HG03520 (cell line): ENCODE data around the gene CPSF3.

Experiments
- ATAC-seq: cut with Tn5 transposase; IDR thresholded peaks from one replicate; pipeline ENCODE4 v1.9.1; 2021; ENCODE audit warnings: mild to moderate bottlenecking, moderate library complexity; ENCODE audit not compliant: unreplicated experiment

The CPSF3 gene

GRCh38 chr2:9423100-9423921, at the start of gene CPSF3, which contains the start of gene ITGB1BP1:
Gene CPSF3, plus strand, starts transcription at chr2:9423654. Its CDS starts 120 bp downstream, at chr2:9423774.
Gene ITGB1BP1, minus strand, starts transcription at chr2:9423528. Its CDS starts 4,831 bp downstream, at chr2:9418697.
- peak; percentile 85 for ATAC-seq

GRCh38 chr2:9374071-9374730, 49.3 kb upstream of the CPSF3 start:
- ATAC-seq: no peak

- ATAC-seq: no peak
Measured at GRCh38 chr2:9375857-9376428, 47.5 kb upstream of the CPSF3 start.

DNA sequence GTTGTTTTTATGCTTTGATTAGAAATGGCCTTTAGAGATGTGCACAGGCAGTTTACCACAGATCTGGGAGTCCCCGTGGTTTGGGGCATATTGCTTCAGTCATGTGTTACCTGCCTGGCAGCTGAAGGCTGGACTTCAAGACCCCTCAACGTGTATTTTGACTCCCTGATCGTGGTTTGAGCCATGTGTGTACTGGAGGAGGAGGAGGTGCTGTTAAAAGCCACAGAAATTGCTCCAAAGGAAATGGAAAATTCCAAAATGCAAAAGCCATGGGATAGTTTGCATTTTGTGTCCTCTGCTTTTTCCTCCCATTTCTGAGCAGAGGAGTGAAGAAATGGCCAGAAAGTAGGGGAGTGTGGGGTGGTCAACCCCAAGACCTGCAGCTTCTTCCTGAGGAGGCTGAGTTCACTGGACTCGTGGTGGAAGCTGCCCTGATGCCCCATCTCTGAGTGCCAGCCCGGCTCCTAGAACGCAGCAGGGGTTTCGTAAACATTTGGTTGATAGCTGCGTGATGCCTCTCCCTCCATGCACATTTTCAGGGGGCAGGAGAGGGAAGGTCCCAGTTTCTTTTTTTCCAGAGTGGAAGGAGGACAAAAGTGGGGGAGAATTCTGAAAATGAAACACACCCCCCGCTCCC, 45.9 kb upstream of the CPSF3 start:
- no peak for ATAC-seq

DNA sequence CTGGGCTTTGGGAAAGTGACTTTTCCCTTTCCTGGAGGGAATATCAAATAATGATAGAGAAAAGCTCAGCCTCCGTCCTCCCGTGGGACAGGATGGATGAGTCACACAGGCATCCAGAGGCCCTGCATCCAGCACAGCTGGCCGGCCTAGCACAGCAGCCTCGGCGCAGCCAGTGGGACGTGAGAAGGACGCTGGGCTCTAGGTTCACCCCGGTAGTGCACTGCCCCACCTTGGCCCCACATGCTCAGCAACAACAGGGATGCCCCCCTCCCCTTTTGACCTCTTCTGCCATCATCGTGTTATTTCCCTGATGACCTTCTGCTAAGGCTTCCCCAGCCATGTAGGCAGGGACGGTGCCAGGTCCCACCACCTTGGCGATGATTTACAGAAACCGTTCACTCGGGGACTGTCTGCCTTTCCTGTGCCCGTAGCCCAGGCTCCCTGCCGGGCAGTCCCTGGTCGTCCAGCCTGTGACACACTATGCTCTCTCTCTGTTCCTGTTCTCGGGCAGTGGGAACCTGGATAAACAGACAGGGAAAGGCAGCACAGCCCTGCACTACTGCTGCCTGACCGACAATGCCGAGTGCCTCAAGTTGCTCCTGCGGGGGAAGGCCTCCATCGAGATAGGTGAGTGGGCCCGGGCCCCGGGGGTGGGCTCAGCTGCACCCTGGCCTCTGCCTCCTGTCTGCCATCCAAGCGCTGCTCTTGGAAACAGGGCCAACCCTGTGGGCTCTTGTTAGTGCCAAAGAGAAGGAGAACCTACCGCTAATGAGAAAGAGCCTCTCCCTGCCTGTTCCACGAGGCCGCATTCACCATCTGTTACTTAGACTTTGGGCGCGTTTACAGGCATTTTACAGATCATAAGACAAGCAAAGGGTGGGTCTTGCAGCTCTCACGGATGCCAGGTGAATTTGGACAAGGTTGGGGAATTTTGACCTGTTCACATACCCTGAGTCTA, 44.7 kb upstream of the CPSF3 start:
- no peak for ATAC-seq

DNA sequence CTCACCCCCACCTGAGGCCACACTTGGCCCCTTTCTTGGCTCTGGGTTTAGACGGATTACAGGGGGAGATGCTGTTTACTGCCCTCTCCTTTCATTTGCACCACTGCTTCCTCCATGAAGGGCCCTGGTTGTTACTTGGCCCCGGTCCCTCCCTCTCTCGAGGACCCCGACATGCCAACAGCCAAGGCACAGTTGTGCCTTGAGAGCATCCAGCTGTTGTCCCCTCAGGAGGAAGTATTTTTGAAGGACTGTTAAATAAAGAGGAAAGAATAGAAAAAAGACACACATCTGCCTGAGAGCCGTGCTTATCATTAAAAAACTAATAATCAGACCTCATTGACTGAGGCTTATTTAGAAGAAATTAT, 44.1 kb upstream of the CPSF3 start:
- no peak for ATAC-seq

DNA sequence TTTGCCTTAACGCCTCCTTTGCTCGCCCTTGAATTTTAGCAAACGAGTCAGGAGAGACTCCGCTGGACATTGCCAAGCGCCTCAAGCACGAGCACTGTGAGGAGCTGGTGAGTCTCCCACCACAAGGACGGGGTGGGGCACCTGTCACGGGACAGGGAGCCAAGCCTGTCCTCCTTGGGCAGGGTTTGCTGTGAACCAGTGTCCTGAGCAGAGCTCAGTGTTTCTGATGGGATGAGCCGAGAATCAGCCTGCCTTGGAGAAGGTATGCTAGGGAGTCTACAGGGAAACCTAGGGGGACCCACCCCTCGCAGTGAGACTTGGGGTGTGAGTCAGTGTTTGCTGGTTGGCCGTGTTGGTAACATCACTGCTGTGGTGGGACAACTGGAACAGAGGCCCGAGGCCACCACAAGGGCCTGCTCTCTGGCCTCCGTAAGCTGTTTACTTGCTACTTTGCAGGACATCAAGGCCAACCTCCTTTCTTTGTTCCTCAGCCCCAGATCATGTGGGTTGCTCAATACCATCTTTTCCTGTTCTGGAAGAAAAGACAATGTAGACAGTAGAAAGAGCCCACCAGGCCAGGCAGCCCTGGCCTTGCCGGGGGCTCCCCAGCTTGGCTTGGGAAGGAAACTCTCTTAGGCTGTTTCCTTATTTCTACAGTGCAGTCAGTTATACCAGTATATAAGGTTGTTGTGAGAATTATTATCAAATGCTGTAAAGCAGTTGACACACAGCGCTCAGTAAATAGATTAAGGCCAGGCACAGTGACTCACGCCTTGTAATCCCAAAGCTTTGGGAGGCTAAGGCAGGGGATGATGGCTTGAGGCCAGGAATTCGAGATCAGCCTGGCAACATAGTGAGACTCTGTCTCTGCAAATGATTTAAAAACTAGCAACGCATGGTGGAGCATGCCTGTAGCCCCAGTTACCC, 42.5 kb upstream of the CPSF3 start:
- no peak for ATAC-seq

- no peak for ATAC-seq
Measured at GRCh38 chr2:9382604-9383235, 40.7 kb upstream of the CPSF3 start.

GRCh38 chr2:9384521-9384920, 38.9 kb upstream of the CPSF3 start:
- ATAC-seq: no peak

GRCh38 chr2:9385841-9386240, 37.6 kb upstream of the CPSF3 start:
- ATAC-seq: no peak

DNA sequence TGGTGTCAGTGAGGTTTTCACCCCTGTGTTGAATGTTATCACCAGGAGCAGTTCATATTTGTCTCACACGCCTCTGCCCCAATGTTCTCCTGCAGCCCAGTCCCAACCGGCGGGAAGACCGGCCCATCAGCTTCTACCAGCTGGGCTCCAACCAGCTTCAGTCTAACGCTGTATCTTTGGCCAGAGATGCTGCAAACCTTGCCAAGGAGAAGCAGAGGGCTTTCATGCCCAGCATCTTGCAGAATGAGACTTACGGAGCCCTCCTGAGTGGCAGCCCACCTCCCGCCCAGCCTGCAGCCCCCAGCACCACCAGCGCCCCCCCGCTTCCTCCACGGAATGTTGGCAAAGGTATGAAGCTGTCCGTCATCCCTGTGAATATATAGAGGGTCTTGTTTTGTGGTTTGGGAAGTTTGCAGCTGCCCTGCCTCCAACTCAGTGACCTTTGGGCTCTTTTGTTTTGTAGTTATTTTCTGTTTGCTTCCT, 35.2 kb upstream of the CPSF3 start:
- no peak for ATAC-seq

DNA sequence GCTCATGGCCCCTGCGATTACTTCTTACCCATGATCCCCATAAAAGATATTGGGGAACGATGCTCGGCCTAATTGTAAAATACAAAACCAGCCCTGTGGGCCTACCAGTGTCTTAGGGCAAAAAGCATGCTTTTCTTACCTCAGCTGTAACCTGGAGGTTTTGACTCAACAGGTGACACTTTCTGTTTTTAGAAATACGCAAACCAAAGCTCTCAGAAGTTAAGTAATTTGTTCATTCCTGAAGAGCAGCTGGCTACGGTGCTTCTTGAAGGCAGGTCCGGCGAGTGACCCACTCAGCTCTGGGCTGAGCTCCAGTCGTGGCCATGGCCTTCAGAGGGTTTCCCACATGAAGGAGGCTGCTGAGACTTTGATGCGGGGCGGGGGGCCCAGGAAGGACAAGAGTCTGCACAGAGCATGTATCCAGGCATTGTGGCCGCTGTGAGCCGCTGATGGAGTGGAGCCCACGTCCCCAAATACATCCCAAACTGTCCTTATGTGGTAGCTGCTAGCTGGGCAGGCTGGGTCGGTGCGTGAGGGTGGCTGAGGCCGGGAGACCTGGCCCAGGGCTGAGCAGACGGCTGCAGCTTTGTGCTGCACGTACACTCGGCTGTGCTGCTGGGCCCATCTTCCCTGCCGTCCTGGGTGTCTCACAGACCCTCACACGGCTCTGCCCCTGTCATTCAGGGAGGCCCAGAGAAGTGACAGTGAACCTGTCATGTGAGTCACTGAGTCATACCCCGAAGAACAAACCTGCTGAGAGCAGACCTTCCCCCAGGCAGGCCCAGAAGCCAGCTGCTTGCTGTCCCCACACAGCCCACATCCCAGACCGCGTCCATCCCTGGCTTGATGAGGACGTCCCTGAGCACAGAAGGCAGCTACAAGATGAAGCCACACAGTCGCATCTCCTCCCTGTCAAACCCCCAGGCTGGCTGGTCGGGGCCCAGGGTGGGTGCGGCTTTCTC, 34.2 kb upstream of the CPSF3 start:
- ATAC-seq: no peak

GRCh38 chr2:9390151-9390850, 33.2 kb upstream of the CPSF3 start:
- ATAC-seq: no peak

DNA sequence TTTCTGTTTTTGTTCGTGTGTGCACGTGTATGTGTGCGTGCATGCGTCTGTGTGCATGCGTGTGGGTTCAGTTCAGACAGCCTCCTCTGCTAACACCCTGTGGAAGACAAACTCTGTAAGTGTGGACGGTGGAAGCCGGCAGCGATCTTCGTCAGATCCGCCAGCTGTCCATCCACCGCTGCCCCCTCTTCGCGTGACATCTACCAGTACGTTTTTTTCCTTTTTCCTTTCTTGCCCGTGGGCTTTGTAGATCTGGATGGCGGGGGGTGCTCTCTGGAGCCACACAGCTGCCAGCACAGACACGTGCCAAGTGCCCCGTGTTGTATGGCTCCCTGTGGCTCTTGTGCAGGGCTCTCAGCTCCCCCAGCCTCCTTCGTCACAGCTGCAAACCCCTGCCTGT, 32.5 kb upstream of the CPSF3 start:
- no peak for ATAC-seq

GRCh38 chr2:9391961-9392720, 31.3 kb upstream of the CPSF3 start:
- no peak for ATAC-seq
